Adrenal gland (tissue), 12 donors: ENCODE measurements around the gene DNMT1. TPM values are rescaled to one million over a fixed set of nuclear protein-coding genes. Genes with fewer than 3 reads are reported as not detected.

ENCODE experiments used
- DNase-seq, 7 donors: peaks; one replicate each; pipeline ENCODE4 v3.0.0-alpha.2; 2019 to 2020
- H3K27ac ChIP-seq, 5 donors: fragments of 200-600 bp; sonication (generic) in 4 of 5; 1 replicate in 3 of 5; 2 replicates in 2 of 5; pipeline versions ENCODE4 v1.5.1 to v1.8.0; 2016 to 2020; ENCODE audit warnings: mild to moderate bottlenecking in 1 of 5
- H3K27me3 ChIP-seq: fragments of 200-600 bp; 2 replicates; pipeline ENCODE4 v1.8.0; 2021
- H3K36me3 ChIP-seq, 2 donors: fragments of 200-600 bp; replicated peaks in 1 of 2; 1 replicate in 1 of 2; 2 replicates in 1 of 2; pipeline versions ENCODE4 v1.5.1 to v1.8.0; 2018 to 2022
- H3K4me1 ChIP-seq, 2 donors: fragments of 200-600 bp; replicated peaks in 1 of 2; 1 replicate in 1 of 2; 2 replicates in 1 of 2; pipeline versions ENCODE4 v1.5.1 to v1.8.0; 2018 to 2021
- H3K4me3 ChIP-seq, 4 donors: fragments of 200-600 bp; sonication (generic) in 3 of 4; one replicate each; pipeline ENCODE4 v1.5.1; 2016 to 2018
- H3K9me3 ChIP-seq, 3 donors: fragments of 200-600 bp; sonication (generic) in 1 of 3; replicated peaks in 1 of 3; 1 replicate in 2 of 3; 2 replicates in 1 of 3; pipeline versions ENCODE4 v1.5.1 to v1.8.0; 2016 to 2021
- POLR2A ChIP-seq, 2 donors: fragments of 450-650 bp; IDR thresholded peaks; one replicate each; pipeline ENCODE4 v1.6.1; 2017; ENCODE audit warnings: antibody characterized with exemption in 2 of 2, mild to moderate bottlenecking in 2 of 2, moderate library complexity in 1 of 2
- WGBS, 4 donors: extraction: QIAGEN DNeasy Blood & Tissue Kit in 2 of 4; methylation state at CpG; one replicate each; pipeline versions ENCODE4 v1.1.5 to v1.1.7; 2013 to 2017; 5-methylcytosine and 5-hydroxymethylcytosine counted together
- intact Hi-C, 2 donors: fragments of 100-400 bp; cut with DNase I; formaldehyde crosslinking; loops; one replicate each; pipeline versions ENCODE4 v1.14.1 to v1.15.0; 2022 to 2023
- polyA plus RNA-seq, 3 donors: library from polyadenylated mRNA; stranded (reverse); fragments of 200-250 nt in 2 of 3; fragments of 350-450 nt in 1 of 3; fragmentation: Illumina TruSeq in 1 of 3; extraction: RNeasy Lipid Tissue Mini Kit (QIAGEN cat#74804) in 1 of 3; gene quantifications; one replicate each; pipeline ENCODE4 v1.2.3, GENCODE V29; 2013 to 2014
- total RNA-seq, 9 donors: library from RNA; depleted of rRNA in 4 of 9; stranded (reverse); fragments of >200 nt in 4 of 9; fragments of 120-200 nt in 1 of 9; fragmentation: NEBNext Ultra II Directional in 1 of 9; extraction: Animal tissue kit (Norgen Biotek cat#: 25700) in 1 of 9; gene quantifications; one replicate each; pipeline versions ENCODE4 v1.1.0 to v1.2.4, GENCODE V29; 2013 to 2023
- TF ChIP-seq, protein P1 (sequence below), 6 experiments: fragments of 450-650 bp in 4 of 6; fragments of 200-600 bp in 2 of 6; sonication (generic) in 1 of 6; IDR thresholded peaks; 1 replicate in 5 of 6; 2 replicates in 1 of 6; pipeline versions ENCODE4 v1.5.1 to v1.8.0; 2016 to 2021; ENCODE audit warnings: antibody characterized with exemption in 6 of 6, mild to moderate bottlenecking in 2 of 6, moderate library complexity in 1 of 6
- donor health status: healthy with polysubstance abuse.
- donor health status: Bipolar disorder and iron deficiency.
- donor health status: DM: yes; HTN: yes; CAD: no.
- donor health status: DM: no; HTN: no; CAD: no.
- donor health status: DM: no; HTN: no; CAD: no.
- donor health status: DM: yes; HTN: yes; CAD: no.

The DNMT1 gene
- total and polyA plus RNA-seq, 12 donors, result 23.6 to 49.7 (median 36.1) TPM

DNA sequence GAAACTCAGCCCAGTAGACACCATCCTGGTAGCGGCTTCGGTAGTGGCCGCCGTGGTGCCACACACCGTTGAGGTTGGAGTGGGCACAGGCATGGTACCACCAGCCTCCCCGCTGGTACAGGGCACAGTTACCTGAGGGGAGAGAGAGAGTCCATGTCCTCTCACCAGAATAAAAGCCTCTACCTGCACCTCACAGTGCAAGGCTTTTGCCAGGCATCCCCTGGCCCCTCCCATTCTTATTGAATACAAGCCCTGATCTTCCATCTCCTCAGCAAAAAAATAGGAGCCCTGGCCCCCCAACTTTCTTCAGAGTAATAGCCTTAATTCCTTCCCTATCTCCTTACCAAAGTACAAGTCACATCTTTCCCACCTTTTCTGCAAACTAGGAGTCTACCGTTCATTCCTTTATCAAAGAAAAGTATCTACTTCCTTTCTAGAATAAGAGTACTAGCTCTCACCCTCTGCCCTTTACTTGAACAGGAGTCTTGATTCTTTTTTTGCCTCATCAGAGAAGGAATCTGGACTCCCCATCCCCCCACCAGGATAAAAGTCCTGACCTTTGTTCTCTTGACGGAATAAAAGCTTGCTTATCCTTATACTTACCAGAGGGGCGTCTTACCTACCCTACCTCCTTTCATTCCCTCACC is 102.0 kb downstream of the DNMT1 start:
- no peak overlapping the region for H3K4me3 ChIP-seq
- H3K36me3 ChIP-seq, result peaks cover 0 to 35% of the 10 kb centered on the region in 2 donors
- intact Hi-C loops, result no loop called here
- no peak for DNase-seq
- H3K4me1 ChIP-seq, result peaks cover 8 to 13% of the 10 kb centered on the region in 2 donors
- TF ChIP-seq POLR2A (IDR thresholded peaks at IDR 0.05), result no peak
- TF ChIP-seq, protein P1, sequence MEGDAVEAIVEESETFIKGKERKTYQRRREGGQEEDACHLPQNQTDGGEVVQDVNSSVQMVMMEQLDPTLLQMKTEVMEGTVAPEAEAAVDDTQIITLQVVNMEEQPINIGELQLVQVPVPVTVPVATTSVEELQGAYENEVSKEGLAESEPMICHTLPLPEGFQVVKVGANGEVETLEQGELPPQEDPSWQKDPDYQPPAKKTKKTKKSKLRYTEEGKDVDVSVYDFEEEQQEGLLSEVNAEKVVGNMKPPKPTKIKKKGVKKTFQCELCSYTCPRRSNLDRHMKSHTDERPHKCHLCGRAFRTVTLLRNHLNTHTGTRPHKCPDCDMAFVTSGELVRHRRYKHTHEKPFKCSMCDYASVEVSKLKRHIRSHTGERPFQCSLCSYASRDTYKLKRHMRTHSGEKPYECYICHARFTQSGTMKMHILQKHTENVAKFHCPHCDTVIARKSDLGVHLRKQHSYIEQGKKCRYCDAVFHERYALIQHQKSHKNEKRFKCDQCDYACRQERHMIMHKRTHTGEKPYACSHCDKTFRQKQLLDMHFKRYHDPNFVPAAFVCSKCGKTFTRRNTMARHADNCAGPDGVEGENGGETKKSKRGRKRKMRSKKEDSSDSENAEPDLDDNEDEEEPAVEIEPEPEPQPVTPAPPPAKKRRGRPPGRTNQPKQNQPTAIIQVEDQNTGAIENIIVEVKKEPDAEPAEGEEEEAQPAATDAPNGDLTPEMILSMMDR (IDR thresholded peaks at IDR 0.05), result no peak
- H3K9me3 ChIP-seq, result no peaks in the 10 kb centered on the region
- WGBS, 4 donors, result 93 to 98% (median 94%) methylated on average over 9 of the region's 9 CpGs
- H3K27ac ChIP-seq, result no peak overlapping the region
- H3K27me3 ChIP-seq, result no peaks in the 10 kb centered on the region

DNA sequence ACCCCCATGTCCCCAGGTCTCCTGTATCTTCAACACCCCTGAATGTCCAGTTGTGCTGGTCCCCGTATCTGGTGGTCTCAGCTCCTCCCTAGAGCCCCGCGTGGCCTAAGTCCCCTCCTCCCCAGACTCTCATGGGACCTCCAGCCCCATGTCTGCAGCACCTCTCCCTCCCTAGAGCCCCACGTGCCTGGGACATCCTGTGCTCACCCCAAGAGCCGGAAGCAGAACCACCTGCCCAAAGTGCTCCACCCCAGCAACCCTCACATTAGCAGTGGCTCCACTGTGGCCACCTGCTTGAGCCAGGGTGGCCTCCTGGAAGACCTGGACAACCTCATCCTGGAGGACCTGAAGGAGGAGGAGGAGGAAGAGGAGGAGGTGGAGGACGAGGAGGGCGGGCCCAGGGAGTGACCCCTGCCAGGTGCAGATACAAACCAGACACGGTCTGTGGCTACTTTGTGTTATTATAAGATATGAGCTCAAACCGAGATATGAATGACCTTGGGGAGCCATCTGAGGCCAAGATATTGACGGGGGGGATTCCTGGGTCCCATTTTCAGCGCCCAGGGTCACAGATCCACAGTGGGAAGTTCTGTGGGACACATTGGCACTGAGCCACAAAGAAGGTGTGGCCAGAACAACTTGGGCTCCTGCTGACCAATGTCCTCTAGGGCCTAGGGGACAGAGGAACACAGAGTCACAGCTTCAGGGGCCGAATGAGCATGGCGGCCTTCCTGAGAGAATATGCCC is 102.7 kb downstream of the DNMT1 start:
- H3K9me3 ChIP-seq, result no peaks in the 10 kb centered on the region
- peak in 3 of 7 donors; percentile 11 to 35 (median 23) for DNase-seq
- peaks cover 0 to 35% of the 10 kb centered on the region in 2 donors for H3K36me3 ChIP-seq
- TF ChIP-seq, protein P1 (IDR thresholded peaks at IDR 0.05), result no peak
- no peak for TF ChIP-seq POLR2A (IDR thresholded peaks at IDR 0.05)
- intact Hi-C loops, result no loop called here
- 71 to 86% (median 79%) methylated on average over 10 to 13 of the region's 13 CpGs for WGBS, 4 donors
- H3K4me1 ChIP-seq, result peaks cover 8 to 15% of the 10 kb centered on the region in 2 donors
- no peak overlapping the region for H3K27ac ChIP-seq
- no peak overlapping the region for H3K4me3 ChIP-seq
- H3K27me3 ChIP-seq, result no peaks in the 10 kb centered on the region

- DNase-seq, result peak in 1 of 7 donors; percentile 5
- no peak overlapping the region for H3K27ac ChIP-seq
- no peaks in the 10 kb centered on the region for H3K9me3 ChIP-seq
- H3K27me3 ChIP-seq, result no peaks in the 10 kb centered on the region
- 92 to 98% (median 95%) methylated on average over 5 to 17 of the region's 17 CpGs for WGBS, 4 donors
- peaks cover 9 to 14% of the 10 kb centered on the region in 2 donors for H3K4me1 ChIP-seq
- intact Hi-C loops, result no loop called here
- H3K36me3 ChIP-seq, result peaks cover 0 to 35% of the 10 kb centered on the region in 2 donors
- TF ChIP-seq, protein P1 (IDR thresholded peaks at IDR 0.05), result no peak
- no peak for TF ChIP-seq POLR2A (IDR thresholded peaks at IDR 0.05)
- no peak overlapping the region for H3K4me3 ChIP-seq
These were observed 103.4 kb downstream of the DNMT1 start for GRCh38 chr19:10091370-10091687.

DNA sequence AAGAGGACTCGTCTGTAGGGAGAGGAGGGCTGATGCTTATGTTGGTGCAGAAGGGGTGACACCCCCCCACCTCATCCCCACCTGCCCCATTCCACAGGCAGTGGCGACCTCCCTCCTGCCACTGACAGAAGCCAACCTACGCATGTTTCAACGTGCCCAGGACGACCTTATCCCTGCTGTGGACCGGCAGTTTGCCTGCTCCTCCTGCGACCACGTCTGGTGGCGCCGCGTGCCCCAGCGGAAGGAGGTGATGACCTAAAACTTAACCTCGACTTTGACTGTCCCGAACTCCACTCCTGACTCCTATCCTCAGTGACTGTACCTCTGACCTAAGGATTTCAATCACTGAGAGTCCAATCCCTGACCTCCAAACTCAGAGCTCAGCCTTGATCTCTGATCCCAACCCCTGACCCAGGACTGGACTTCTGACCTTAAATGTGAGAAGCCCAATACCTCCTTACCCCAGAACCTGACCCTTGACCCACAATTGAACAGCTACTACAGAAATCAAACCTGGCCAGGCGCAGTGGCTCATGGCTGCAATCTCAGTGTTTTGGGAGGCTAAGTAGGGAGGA is 104.9 kb downstream of the DNMT1 start:
- H3K27ac ChIP-seq, result no peak overlapping the region
- H3K36me3 ChIP-seq, result peaks cover 0 to 35% of the 10 kb centered on the region in 2 donors
- no peaks in the 10 kb centered on the region for H3K27me3 ChIP-seq
- peaks cover 4 to 5% of the 10 kb centered on the region in 2 donors for H3K4me1 ChIP-seq
- WGBS, 4 donors, result 85 to 92% (median 86%) methylated on average over 14 to 15 of the region's 15 CpGs
- DNase-seq, result no peak
- intact Hi-C loops, result no loop called here
- no peak overlapping the region for H3K4me3 ChIP-seq
- H3K9me3 ChIP-seq, result no peaks in the 10 kb centered on the region
- TF ChIP-seq POLR2A (IDR thresholded peaks at IDR 0.05), result no peak
- TF ChIP-seq, protein P1 (IDR thresholded peaks at IDR 0.05), result no peak
